CD4-positive, CD25-positive, alpha-beta regulatory T cell (primary cell): ENCODE data around the gene CT47B1. TPM values are rescaled to one million over a fixed set of nuclear protein-coding genes. Genes with fewer than 3 reads are reported as not detected.
A peak's percentile ranks its signal among the peaks of the same experiment; 100 is the strongest.
"Not testable (repeated sequence)": the region's sequence is repeated elsewhere in the genome, so short reads cannot be mapped to it uniquely, and the experiment has no call there.

Experiments
- ATAC-seq, 2 donors: fragments of 150-1000 bp; cut with Tn5 transposase; one replicate each; pipeline ENCODE4 v1.10.0; 2021; ENCODE audit warnings: low read depth in 2 of 2, moderate number of reproducible peaks in 2 of 2, moderate library complexity in 1 of 2
- DNase-seq, 3 donors: peaks; one replicate each; pipeline versions ENCODE4 v3.0.0 to v3.0.0-alpha.2; 2012 to 2022; ENCODE audit warnings: mixed read lengths in 1 of 3
- H3K27ac ChIP-seq: one replicate; pipeline ENCODE4 v1.7.0; 2013; ENCODE audit warnings: mild to moderate bottlenecking, low read length; ENCODE audit not compliant: insufficient read depth, poor library complexity, severe bottlenecking
- H3K27me3 ChIP-seq: one replicate; pipeline ENCODE4 v1.7.0; 2013; ENCODE audit warnings: low read length; ENCODE audit not compliant: control insufficient read depth, insufficient read depth
- H3K36me3 ChIP-seq: one replicate; pipeline ENCODE4 v1.7.0; 2013; ENCODE audit warnings: mild to moderate bottlenecking, low read length, moderate library complexity; ENCODE audit not compliant: control insufficient read depth, insufficient read depth
- H3K4me1 ChIP-seq: 2 replicates; pipeline ENCODE4 v1.7.0; 2013; ENCODE audit warnings: mild to moderate bottlenecking, low read length; ENCODE audit not compliant: insufficient read depth, control insufficient read depth, poor library complexity, severe bottlenecking
- H3K4me3 ChIP-seq: one replicate; pipeline ENCODE4 v1.7.0; 2013; ENCODE audit warnings: low read depth, mild to moderate bottlenecking, low read length, moderate library complexity
- H3K9me3 ChIP-seq, 2 experiments: 1 replicate in 1 of 2; 2 replicates in 1 of 2; pipeline ENCODE4 v1.7.0; 2013; ENCODE audit warnings: low read length in 2 of 2, mild to moderate bottlenecking in 1 of 2, moderate library complexity in 1 of 2; ENCODE audit not compliant: control insufficient read depth in 2 of 2
- H3K27ac Mint-ChIP-seq, 3 donors: one replicate each; pipeline ENCODE4 v1.8.0; 2020 to 2022; ENCODE audit warnings: mild to moderate bottlenecking in 3 of 3, mixed read lengths in 3 of 3, moderate library complexity in 2 of 3
- H3K27me3 Mint-ChIP-seq: one replicate; pipeline ENCODE4 v1.8.0; 2022; ENCODE audit warnings: mild to moderate bottlenecking, mixed read lengths
- H3K36me3 Mint-ChIP-seq: one replicate; pipeline ENCODE4 v1.8.0; 2020; ENCODE audit warnings: mixed read lengths
- H3K4me1 Mint-ChIP-seq, 4 donors: one replicate each; pipeline ENCODE4 v1.8.0; 2020 to 2022; ENCODE audit warnings: mixed read lengths in 4 of 4, mild to moderate bottlenecking in 1 of 4
- H3K4me3 Mint-ChIP-seq, 4 donors: one replicate each; pipeline ENCODE4 v1.8.0; 2020 to 2022; ENCODE audit warnings: mild to moderate bottlenecking in 4 of 4, mixed read lengths in 4 of 4, moderate library complexity in 3 of 4
- H3K9me3 Mint-ChIP-seq, 7 donors: one replicate each; pipeline ENCODE4 v1.8.0; 2020 to 2022; ENCODE audit warnings: mixed read lengths in 7 of 7, mild to moderate bottlenecking in 3 of 7, moderate library complexity in 2 of 7
- polyA plus RNA-seq, 4 donors: library from polyadenylated mRNA; unstranded; fragments of 300-500 nt; fragmentation: Illumina TruSeq; gene quantifications; one replicate each; pipeline ENCODE4 v1.2.3, GENCODE V29; 2021
- total RNA-seq: library from RNA; stranded (reverse); gene quantifications from one replicate; pipeline ENCODE4 v1.2.3, GENCODE V29; 2022

CT47B1 gene
- total RNA-seq: not detected
- polyA plus RNA-seq: not detected

DNA sequence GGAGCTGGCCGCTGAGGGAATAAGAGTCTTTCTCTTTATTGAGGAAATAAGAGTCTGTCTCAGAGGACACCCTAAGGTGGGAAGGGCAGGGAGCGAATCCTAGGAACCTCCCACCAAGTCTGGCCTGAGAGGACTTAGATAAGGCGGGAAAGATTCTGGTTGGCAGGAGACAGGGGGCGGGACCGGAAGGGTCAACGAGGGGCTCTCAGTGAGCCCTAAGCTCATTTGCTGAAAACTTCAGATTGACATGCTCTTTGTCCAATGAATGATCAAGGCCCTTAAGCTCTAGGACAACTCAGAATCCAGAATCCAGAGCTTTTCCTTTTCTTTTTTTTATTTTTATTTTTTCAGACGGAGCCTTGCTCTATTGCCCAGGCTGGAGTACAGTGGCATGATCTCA is at the start of gene CT47B1:
TSS of gene CT47B1 (minus strand) at position 101 of the 400 bp plus-strand sequence. CDS start 196 bp downstream, outside the sequence.
- H3K9me3 ChIP-seq, H3K4me3 ChIP-seq, H3K4me3 Mint-ChIP-seq, H3K27ac Mint-ChIP-seq, H3K9me3 Mint-ChIP-seq, H3K27me3 Mint-ChIP-seq, H3K36me3 ChIP-seq, H3K36me3 Mint-ChIP-seq, H3K4me1 Mint-ChIP-seq, H3K4me1 ChIP-seq, ATAC-seq, DNase-seq, H3K27me3 ChIP-seq, H3K27ac ChIP-seq: not testable (repeated sequence)

DNA sequence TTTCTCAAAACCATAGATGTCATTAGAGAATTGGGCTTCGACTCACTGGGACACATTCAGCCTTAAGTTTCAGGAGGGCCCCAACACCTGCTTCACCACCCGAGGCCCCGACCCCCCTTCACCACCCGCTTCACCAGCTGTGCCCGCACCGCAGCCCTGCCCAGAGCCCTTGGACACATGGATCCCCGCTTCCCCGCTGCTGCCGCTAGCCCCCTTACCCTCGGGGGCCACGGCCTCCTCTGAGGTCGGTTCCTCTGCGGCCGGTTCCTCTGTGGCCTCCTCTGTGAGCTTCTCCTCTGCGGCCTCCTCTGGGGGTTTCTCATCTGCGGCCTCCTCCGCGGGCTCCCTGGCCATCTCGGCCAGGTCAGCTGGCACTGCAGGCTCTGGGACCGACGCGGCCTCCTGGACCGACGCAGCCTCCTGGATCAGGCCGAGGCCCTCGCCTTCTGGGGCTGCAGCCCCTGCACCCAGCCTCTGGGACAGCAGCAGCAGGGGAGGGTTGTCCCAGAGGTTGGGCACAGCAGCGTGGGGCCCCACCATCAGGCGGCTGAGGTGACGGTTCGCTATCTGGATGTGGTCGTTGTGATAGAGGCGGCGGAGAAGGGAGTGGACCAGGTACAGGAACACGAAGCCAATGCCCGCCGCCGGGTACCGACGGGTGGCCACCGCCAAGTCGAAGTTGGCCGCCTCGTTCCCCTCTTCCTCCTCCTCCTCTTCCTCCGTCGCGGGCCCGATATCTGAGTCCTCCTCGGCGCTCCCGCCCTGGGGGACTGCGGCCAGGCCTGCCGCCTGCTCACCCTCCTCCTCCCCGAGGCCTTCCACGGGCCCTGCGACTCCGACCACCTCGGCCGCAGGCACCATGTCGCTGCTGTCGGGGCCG is 748 bp downstream of the CT47B1 start:
- H3K36me3 Mint-ChIP-seq: no peaks in the 10 kb centered on the region
- Histone ChIP-seq H3K4me1 (no peaks in the 10 kb centered on the region), H3K27ac (no peak overlapping the region), H3K4me3 (no peak overlapping the region), H3K9me3 (no peaks in the 10 kb centered on the region), H3K36me3 (no peaks in the 10 kb centered on the region), H3K27me3 (no peaks in the 10 kb centered on the region)
- H3K4me3 Mint-ChIP-seq: no peak overlapping the region
- ATAC-seq (no peak), DNase-seq (no peak)
- no peak overlapping the region for H3K27ac Mint-ChIP-seq
- no peaks in the 10 kb centered on the region for H3K27me3 Mint-ChIP-seq
- H3K4me1 Mint-ChIP-seq: no peaks in the 10 kb centered on the region
- H3K9me3 Mint-ChIP-seq: no peaks in the 10 kb centered on the region

- Mint-ChIP-seq H3K4me1 (peaks cover 0 to 3% (median under 1%) of the 10 kb centered on the region in 4 donors), H3K4me3 (no peak overlapping the region), H3K9me3 (peaks cover 0 to 7% (median 0%) of the 10 kb centered on the region in 7 donors), H3K27me3 (peaks cover 5% of the 10 kb centered on the region), H3K27ac (no peak overlapping the region), H3K36me3 (no peaks in the 10 kb centered on the region)
- no peak overlapping the region for H3K4me3 ChIP-seq
- DNase-seq (peak in 1 of 3 donors; percentile 1), ATAC-seq (no peak)
- H3K27me3 ChIP-seq: no peaks in the 10 kb centered on the region
- H3K36me3 ChIP-seq: no peaks in the 10 kb centered on the region
- H3K9me3 ChIP-seq: no peaks in the 10 kb centered on the region
- H3K4me1 ChIP-seq: no peaks in the 10 kb centered on the region
- no peak overlapping the region for H3K27ac ChIP-seq
Measured at GRCh38 chrX:120857240-120857639, 18.4 kb downstream of the CT47B1 start.

DNA sequence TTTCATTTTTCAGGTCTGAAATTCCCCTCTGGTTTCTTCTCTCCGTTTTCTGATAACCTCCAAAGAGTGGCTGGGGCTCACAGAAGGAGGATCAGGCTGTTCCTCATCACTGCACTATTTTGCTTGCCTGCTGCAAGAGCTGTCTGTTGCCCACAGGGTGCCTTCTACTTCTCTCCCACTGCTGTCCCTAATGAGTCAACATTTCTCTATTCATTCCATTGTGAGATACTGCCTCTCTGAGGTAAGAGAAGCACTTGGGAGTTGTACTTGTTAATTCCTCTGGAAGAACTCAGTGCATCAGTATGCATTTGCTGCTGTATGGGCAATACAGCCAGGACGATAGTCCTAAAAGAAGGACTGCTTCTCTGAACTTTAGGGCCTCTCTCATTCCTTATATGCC is 34.8 kb downstream of the CT47B1 start:
- Mint-ChIP-seq H3K36me3 (no peaks in the 10 kb centered on the region), H3K4me3 (no peak overlapping the region), H3K9me3 (peaks cover 0 to 4% (median 0%) of the 10 kb centered on the region in 7 donors), H3K27me3 (no peaks in the 10 kb centered on the region), H3K27ac (no peak overlapping the region), H3K4me1 (no peaks in the 10 kb centered on the region)
- no peak for ATAC-seq
- H3K36me3 ChIP-seq: no peaks in the 10 kb centered on the region
- H3K4me1 ChIP-seq: no peaks in the 10 kb centered on the region
- H3K4me3 ChIP-seq: no peak overlapping the region
- no peak overlapping the region for H3K27ac ChIP-seq
- H3K27me3 ChIP-seq: no peaks in the 10 kb centered on the region
- no peak for DNase-seq
- no peaks in the 10 kb centered on the region for H3K9me3 ChIP-seq

DNA sequence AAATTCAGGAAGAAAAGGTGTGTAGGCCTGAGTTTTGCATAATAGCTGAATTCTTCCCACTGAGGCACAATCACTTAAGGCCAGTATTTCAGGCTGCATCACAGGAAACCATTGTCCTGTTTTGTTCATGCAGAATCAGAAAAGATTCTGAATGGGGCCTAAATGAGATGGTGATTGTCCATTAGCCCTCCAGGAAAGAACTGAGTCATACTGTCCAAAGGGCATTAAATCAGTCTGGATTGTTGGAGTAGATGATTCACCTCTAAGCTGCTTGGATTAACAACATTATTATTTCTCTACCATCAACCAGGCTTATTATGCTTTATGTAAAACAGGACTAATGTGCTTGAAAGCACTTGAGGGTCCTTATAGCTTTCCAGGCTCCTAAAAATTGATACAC is 36.2 kb downstream of the CT47B1 start:
- no peak overlapping the region for H3K27ac ChIP-seq
- DNase-seq: no peak
- Mint-ChIP-seq H3K27ac (no peak overlapping the region), H3K27me3 (no peaks in the 10 kb centered on the region), H3K4me1 (no peaks in the 10 kb centered on the region), H3K4me3 (no peak overlapping the region), H3K9me3 (peaks cover 0 to 2% (median 0%) of the 10 kb centered on the region in 7 donors), H3K36me3 (no peaks in the 10 kb centered on the region)
- no peaks in the 10 kb centered on the region for H3K9me3 ChIP-seq
- H3K4me3 ChIP-seq: no peak overlapping the region
- H3K36me3 ChIP-seq: no peaks in the 10 kb centered on the region
- no peaks in the 10 kb centered on the region for H3K27me3 ChIP-seq
- no peaks in the 10 kb centered on the region for H3K4me1 ChIP-seq
- ATAC-seq: no peak

DNA sequence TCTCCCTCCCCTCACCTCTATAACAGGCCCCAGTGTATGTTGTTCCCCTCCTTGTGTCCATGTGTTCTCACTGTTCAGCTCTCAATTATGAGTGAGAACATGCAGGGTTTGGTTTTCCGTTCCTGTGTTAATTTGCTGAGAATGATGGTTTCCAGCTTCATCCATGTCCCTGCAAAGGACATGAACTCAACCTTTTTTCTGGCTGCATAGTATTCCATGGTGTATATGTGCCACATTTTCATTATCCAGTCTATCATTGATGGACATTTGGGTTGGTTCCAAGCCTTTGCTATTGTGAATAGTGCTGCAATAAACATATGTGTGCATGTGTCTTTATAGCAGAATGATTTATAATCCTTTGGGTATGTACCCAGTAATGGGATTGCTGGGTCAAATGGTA is 48.5 kb downstream of the CT47B1 start:
- not testable (repeated sequence) for H3K27ac Mint-ChIP-seq, H3K4me1 Mint-ChIP-seq, ATAC-seq, H3K27me3 Mint-ChIP-seq, H3K4me3 ChIP-seq, H3K4me3 Mint-ChIP-seq, H3K36me3 ChIP-seq, H3K27ac ChIP-seq, H3K36me3 Mint-ChIP-seq, DNase-seq, H3K9me3 ChIP-seq, H3K4me1 ChIP-seq, H3K27me3 ChIP-seq
- peaks cover 0 to 12% (median 0%) of the 10 kb centered on the region in 7 donors for H3K9me3 Mint-ChIP-seq

GRCh38 chrX:120825146-120825545 is 50.5 kb downstream of the CT47B1 start:
- no peaks in the 10 kb centered on the region for H3K36me3 Mint-ChIP-seq
- H3K36me3 ChIP-seq: no peaks in the 10 kb centered on the region
- no peak overlapping the region for H3K4me3 ChIP-seq
- H3K27ac Mint-ChIP-seq: no peak overlapping the region
- peaks cover 6% of the 10 kb centered on the region for H3K27me3 Mint-ChIP-seq
- H3K4me3 Mint-ChIP-seq: no peak overlapping the region
- peaks cover 0 to 8% (median 0%) of the 10 kb centered on the region in 7 donors for H3K9me3 Mint-ChIP-seq
- DNase-seq (no peak), ATAC-seq (no peak)
- no peaks in the 10 kb centered on the region for H3K27me3 ChIP-seq
- no peaks in the 10 kb centered on the region for H3K4me1 ChIP-seq
- no peaks in the 10 kb centered on the region for H3K4me1 Mint-ChIP-seq
- H3K27ac ChIP-seq: no peak overlapping the region
- no peaks in the 10 kb centered on the region for H3K9me3 ChIP-seq

DNA sequence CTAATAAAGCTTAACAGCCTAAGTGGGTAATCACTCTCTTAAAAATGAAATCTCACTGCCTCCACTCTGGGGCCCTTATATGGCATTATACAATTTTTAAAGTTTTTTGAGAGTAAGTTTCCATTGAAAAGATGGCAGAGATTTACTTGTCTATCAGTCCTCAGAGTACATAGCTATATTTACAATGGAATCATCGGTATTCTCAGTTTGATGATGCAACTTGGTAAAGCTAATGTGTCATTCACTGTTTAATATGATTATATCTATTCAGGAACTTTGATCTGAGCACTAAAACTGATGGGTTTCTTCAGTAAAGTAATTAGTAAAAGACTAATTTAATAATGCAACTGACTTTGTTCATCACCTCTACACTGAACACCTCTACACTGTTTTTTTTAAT is 51.6 kb downstream of the CT47B1 start:
- Mint-ChIP-seq H3K36me3 (no peaks in the 10 kb centered on the region), H3K9me3 (peaks cover 0 to 8% (median 0%) of the 10 kb centered on the region in 7 donors), H3K4me1 (no peaks in the 10 kb centered on the region), H3K27me3 (peaks cover 6% of the 10 kb centered on the region), H3K4me3 (no peak overlapping the region), H3K27ac (no peak overlapping the region)
- H3K36me3 ChIP-seq: no peaks in the 10 kb centered on the region
- no peaks in the 10 kb centered on the region for H3K27me3 ChIP-seq
- H3K4me3 ChIP-seq: no peak overlapping the region
- no peak overlapping the region for H3K27ac ChIP-seq
- H3K4me1 ChIP-seq: no peaks in the 10 kb centered on the region
- no peak for ATAC-seq
- no peak for DNase-seq
- no peaks in the 10 kb centered on the region for H3K9me3 ChIP-seq
